ENCODE measurements around the gene MFSD6.
"Not testable (repeated sequence)": the region's sequence is repeated elsewhere in the genome, so short reads cannot be mapped to it uniquely, and the experiment has no call there.

Gene MFSD6

GRCh38 chr2:190497428-190497827 lies 89.3 kb downstream of the MFSD6 start:
- in situ Hi-C loops (cut with MboI; ENCODE audit: low sequenced_read_pairs): no loop called here

DNA sequence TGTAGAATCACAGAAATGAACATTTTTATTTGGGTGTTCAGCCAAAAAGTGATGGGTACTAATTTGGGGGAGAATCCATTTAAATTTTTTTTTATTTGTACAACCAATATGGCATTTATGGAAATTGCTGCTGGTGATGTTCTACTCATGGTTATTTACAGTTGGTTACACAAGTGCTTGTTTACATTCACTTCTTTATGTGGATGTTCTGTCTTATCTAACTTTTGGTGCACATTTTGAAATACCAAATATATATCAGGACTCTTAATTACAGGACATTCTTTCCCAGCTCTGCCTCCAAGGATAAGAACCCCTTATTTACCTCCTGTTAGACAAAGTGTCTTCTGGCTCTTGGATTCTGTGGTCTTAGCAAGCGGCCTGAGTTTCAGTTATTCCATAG lies 91.1 kb downstream of the MFSD6 start:
- in situ Hi-C loops (cut with MboI; ENCODE audit: low sequenced_read_pairs): no loop called here

GRCh38 chr2:190500054-190500502 lies 91.9 kb downstream of the MFSD6 start:
- in situ Hi-C loops (cut with MboI; ENCODE audit: low sequenced_read_pairs): no loop called here

- in situ Hi-C loops (cut with MboI; ENCODE audit: low sequenced_read_pairs): no loop called here
Observed at GRCh38 chr2:190501231-190501630, 93.1 kb downstream of the MFSD6 start.

DNA sequence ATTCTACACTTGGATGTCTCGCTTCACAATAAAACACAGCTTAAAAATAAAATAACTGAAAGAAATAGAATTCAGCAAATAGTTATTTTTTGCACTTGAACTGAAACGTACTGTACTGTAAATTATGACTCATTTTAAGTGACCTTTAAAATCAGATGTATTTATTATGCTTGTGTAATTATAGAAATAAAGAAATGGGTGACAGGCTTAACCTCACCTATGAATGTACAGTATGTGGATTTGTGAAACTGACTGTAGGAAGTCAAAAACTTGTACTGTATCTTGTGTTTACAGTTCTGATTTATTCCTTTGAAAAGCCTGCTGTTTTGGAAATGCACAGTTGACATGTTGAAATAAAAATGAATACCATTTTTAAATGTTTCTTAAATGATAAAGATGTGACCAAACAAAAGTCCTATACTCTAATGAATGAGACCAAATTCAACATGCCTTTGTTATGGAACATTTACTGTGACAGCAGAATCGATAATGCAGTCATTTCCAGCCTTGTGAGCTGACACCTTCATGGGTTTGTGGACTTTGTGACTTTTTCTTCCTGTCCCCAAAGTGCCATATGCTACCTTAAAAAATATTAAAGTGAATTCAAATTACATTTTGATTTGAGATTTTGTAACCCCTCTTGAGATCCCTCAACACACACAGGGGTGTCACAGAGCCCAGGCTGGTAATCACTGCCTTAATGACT lies 93.7 kb downstream of the MFSD6 start:
- in situ Hi-C loops (cut with MboI; ENCODE audit: low sequenced_read_pairs): no loop called here

GRCh38 chr2:190503088-190503487 lies 94.9 kb downstream of the MFSD6 start:
- in situ Hi-C loops (cut with MboI; ENCODE audit: low sequenced_read_pairs): no loop called here

- in situ Hi-C loops (cut with MboI; ENCODE audit: low sequenced_read_pairs): no loop called here
Observed at GRCh38 chr2:190504912-190505311, 96.8 kb downstream of the MFSD6 start.

DNA sequence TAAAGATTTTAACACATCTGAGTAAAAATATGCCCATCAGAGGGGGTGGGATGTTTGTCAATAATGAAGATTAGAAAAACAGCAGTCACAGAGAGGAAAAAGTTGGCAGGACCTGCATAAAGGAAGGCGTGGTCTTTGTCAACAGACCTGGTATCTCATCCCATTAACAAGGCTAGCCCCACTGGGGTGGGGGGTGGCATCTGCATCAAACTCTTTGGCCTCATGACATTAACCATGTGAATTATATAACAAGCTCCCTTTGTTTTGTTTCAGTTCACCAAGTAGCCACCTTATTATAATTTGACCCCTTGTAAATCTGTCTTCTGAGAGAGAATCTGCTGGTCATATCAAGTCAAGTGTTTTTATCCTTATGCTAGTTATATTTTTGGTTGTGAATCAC lies 97.5 kb downstream of the MFSD6 start:
- in situ Hi-C loops (cut with MboI; ENCODE audit: low sequenced_read_pairs): no loop called here

DNA sequence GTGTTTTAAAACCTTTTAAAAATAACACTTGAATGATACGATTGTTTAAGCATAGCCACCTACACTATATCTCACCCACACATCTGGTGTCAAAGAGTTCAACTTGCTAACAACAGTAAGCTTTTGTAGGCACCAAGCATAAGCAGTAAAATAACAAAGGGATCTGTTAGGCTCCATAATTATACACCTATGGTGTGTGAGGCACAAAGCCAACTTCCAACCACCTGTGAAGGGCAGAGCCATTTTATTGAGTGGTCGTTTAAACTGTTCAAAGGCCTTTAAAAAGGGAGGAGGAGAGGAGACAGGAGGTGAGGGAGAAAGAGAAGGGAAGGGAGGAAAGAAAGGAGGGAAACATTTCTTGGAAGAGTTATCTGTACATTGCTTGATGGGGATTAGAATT lies 98.5 kb downstream of the MFSD6 start:
- in situ Hi-C loops (cut with MboI; ENCODE audit: low sequenced_read_pairs): no loop called here

- in situ Hi-C loops (cut with MboI; ENCODE audit: low sequenced_read_pairs): no loop called here
Observed at GRCh38 chr2:190507135-190507534, 99.0 kb downstream of the MFSD6 start.

- in situ Hi-C loops (cut with MboI; ENCODE audit: low sequenced_read_pairs): not testable (repeated sequence)
Observed at GRCh38 chr2:190509895-190510294, 101.7 kb downstream of the MFSD6 start.

DNA sequence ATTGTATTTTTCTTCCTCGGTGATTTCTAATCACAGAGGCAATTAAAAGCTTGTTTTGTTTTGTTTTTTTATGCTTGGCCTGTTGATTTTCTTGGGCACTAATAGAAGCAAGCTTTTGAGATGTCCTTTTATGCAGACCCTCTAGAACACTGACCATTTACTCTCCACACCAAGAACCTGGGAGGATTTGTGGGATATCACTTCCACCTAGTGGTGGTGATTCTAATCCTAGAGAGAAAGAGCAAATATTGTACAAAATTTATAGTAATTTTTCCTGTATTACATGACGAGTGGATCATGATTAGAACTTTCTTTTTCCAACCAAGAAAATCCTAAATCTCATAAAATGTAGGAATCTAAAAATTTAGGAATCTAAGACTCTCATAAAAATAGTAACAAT lies 102.9 kb downstream of the MFSD6 start:
- in situ Hi-C loops (cut with MboI; ENCODE audit: low sequenced_read_pairs): no loop called here

DNA sequence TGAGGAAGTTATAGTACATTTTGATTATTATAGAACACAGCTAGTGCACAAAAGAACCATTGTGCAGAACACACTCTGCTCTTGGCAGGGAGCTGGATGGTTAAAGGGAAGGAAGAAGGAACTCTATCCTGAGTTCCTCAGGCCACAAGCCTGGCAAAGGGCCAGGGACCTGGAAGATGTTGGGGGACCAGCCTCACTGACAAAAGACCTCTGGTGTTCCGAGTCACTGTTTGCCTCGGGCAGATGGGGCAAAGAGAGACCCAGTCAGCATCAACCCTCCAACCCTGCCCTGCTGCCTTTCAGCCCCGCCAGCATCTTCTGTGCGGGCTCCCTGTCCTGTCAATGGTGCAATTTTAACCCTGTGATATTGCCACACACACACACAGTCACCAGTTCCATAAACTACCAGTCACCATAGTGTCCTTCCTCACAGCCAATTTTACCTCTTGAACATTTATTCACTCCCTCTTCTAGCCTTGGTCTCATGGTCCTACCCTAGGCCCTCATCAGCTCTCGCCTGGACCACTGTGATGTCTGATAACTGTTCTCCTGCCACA lies 104.5 kb downstream of the MFSD6 start:
- in situ Hi-C loops (cut with MboI; ENCODE audit: low sequenced_read_pairs): no loop called here

- in situ Hi-C loops (cut with MboI; ENCODE audit: low sequenced_read_pairs): no loop called here
Observed at GRCh38 chr2:190513877-190514276, 105.7 kb downstream of the MFSD6 start.

DNA sequence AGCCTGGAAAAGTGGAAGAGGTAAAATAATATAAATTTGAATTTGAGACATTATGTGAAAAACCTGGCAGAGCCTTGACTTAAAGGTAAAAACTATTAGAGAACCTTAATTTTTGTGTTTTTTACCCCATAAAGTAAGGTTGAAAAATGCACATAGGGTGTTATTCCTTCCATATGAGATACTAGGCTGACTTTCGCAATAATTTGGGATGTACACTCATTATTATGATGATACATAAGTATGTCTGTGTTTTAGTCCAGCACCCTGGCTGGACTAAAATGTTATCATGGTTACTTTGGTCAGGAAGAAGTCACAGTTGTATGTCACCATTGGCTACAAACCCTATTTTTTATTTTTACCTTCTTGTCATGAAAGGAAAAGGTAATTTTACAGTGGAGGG lies 106.5 kb downstream of the MFSD6 start:
- in situ Hi-C loops (cut with MboI; ENCODE audit: low sequenced_read_pairs): no loop called here

- in situ Hi-C loops (cut with MboI; ENCODE audit: low sequenced_read_pairs): no loop called here
Observed at GRCh38 chr2:190515687-190516086, 107.5 kb downstream of the MFSD6 start.

DNA sequence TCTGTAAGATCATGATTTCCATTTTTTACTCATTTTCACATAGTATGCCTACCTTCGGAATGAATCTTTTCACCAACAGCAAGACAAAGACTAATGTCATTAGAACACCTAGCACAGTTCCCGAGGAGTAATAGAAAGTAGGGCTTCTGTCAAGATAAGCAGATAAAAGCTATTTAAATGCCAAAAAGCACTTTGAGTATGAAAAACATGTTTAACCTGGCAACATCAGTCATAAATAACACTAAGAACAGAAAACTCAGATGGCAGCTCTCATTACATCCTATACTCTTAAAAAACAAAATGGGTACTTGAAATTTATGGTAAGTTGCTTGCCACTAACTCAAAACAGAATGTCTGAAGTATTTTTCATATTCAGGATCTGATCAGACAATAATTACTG lies 109.3 kb downstream of the MFSD6 start:
- in situ Hi-C loops (cut with MboI; ENCODE audit: low sequenced_read_pairs): no loop called here

DNA sequence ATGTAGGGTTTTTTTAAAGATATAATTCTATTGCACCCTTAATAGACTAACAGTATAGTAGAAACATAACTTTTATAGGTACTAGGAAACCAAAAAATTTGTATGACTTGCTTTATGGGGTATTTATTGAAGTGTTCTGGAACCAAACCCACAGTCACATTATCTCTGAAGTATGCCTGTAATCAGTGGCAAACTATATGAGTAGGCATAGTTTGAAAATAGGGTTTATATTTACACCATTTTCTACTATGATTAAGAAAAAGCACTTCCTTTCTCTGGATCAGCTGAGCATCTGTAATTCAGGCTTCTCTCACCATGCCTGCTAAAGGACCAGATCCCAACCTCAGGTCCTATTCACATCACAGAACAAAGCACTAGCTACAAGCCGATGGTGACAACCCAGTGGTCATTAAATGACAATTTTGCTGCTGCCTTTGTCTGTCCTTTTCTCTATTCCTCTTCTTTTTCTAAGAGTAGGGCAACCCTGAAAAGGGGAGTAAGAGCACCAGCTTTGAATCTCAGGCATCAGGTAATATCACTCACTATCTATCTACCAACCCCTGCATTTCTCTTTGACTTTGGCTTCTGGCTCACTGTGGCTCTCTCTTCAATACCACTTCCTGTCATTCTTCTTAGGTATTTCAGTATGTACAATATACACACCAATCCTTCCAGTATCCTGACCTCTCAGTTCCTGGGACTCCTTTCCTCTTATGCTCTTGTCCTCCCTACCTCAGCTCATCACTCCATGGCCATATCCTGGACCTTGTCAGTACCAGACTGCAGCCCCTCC lies 112.0 kb downstream of the MFSD6 start:
- in situ Hi-C loops (cut with MboI; ENCODE audit: low sequenced_read_pairs): no loop called here

DNA sequence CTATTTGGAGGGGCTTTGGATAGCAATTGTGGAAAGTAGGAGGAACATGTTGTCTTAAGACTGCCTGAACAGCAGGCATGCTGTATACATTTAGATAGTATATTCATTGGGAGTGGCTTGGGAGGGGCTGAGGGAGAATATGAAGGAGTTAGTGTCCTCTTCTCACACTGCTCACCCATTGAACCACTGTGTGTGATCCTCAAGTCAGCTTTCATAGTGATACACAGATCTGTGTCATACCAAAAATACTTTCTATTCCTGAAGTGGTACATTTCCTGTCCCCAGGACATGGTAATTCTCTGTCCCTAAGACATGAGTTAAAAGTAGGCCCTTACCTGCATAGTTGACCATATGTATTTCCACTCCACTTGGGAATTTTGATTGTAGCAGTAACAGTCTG lies 116.8 kb downstream of the MFSD6 start:
- in situ Hi-C loops (cut with MboI; ENCODE audit: low sequenced_read_pairs): no loop called here

GRCh38 chr2:190526105-190526750 lies 118.1 kb downstream of the MFSD6 start:
- in situ Hi-C loops (cut with MboI; ENCODE audit: low sequenced_read_pairs): no loop called here

DNA sequence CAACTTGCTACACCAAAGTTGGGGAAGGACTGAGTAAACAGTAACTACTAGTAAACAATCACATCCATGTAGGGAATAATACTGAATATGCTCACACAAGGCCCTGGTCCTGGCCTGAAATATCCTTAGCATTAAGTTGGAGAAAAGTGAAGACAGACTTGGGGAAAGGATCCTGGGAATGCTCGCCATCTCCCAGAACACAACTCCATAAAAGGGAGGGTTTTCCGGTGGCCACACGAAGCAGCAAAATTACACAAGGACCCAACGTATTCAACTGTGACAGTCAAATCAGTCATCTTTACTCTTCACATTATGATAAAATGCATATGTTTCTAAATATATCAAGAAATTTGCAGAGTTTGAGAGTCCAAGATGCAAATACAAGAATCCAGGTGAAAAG lies 119.1 kb downstream of the MFSD6 start:
- in situ Hi-C loops (cut with MboI; ENCODE audit: low sequenced_read_pairs): no loop called here

GRCh38 chr2:190527918-190528317 lies 119.8 kb downstream of the MFSD6 start:
- in situ Hi-C loops (cut with MboI; ENCODE audit: low sequenced_read_pairs): no loop called here

Measured in HL-60/S4 (cell line).